Fibroblast of the aortic adventitia (primary cell): ENCODE measurements around the gene MREG. TPM values are rescaled to one million over a fixed set of nuclear protein-coding genes. Genes with fewer than 3 reads are reported as not detected.
"Not testable (repeated sequence)": the region's sequence is repeated elsewhere in the genome, so short reads cannot be mapped to it uniquely, and the experiment has no call there.

Source experiments
- DNase-seq: peaks from one replicate; pipeline ENCODE4 v3.0.0-alpha.2; 2010; ENCODE audit warnings: low read depth
- H3K4me3 ChIP-seq: 2 replicates; pipeline ENCODE4 v1.5.1; 2011; ENCODE audit warnings: low read depth, mild to moderate bottlenecking, control low read depth, low read length, moderate library complexity
- CTCF ChIP-seq: IDR thresholded peaks from 2 replicates; pipeline ENCODE4 v1.5.1; 2011; ENCODE audit warnings: mild to moderate bottlenecking, low read length, control low read depth, inconsistent platforms; ENCODE audit not compliant: insufficient read depth
- total RNA-seq: library from RNA; depleted of rRNA; stranded (reverse); fragments of >200 nt; gene quantifications from 2 replicates; pipeline ENCODE4 v1.2.3, GENCODE V29; 2012; ENCODE audit warnings: low replicate concordance

MREG gene
- total RNA-seq, 1 donor: 2.8 TPM

- no peak overlapping the region for H3K4me3 ChIP-seq
- TF ChIP-seq CTCF: no peak
- no peak for DNase-seq
Measured at GRCh38 chr2:216014986-216015385, 1.6 kb upstream of the MREG start.

- no peak for DNase-seq
- H3K4me3 ChIP-seq: no peak overlapping the region
- TF ChIP-seq CTCF: no peak
Measured at GRCh38 chr2:216014006-216014405, 655 bp upstream of the MREG start.

- H3K4me3 ChIP-seq: peak overlapping the region; percentile 69
- no peak for DNase-seq
- no peak for TF ChIP-seq CTCF
Measured at GRCh38 chr2:216012830-216013079, 596 bp downstream of the MREG start.

- no peak for DNase-seq
- TF ChIP-seq CTCF: no peak
- H3K4me3 ChIP-seq: no peak overlapping the region
Measured at GRCh38 chr2:216012133-216012829, 1.1 kb downstream of the MREG start.

- DNase-seq, H3K4me3 ChIP-seq: not testable (repeated sequence)
Measured at GRCh38 chr2:216009215-216009614, 4.1 kb downstream of the MREG start.

- no peak for TF ChIP-seq CTCF
- no peak overlapping the region for H3K4me3 ChIP-seq
- no peak for DNase-seq
Measured at GRCh38 chr2:216008387-216008786, 5.0 kb downstream of the MREG start.

- DNase-seq: no peak
- H3K4me3 ChIP-seq: no peak overlapping the region
- TF ChIP-seq CTCF: no peak
Measured at GRCh38 chr2:216006164-216006663, 7.1 kb downstream of the MREG start.
